B cell (primary cell): ENCODE measurements around the gene TSPAN9. TPM values are rescaled to one million over a fixed set of nuclear protein-coding genes. Genes with fewer than 3 reads are reported as not detected.

Source experiments
- ATAC-seq: fragments of 200-7000 bp; cut with Tn5 transposase; one replicate; pipeline ENCODE4 v1.10.0; 2021; ENCODE audit warnings: low read depth, mild to moderate bottlenecking, moderate number of reproducible peaks, moderate library complexity
- CTCF ChIA-PET: fragments of 350-600 bp; sonication (Branson Sonifier 250); formaldehyde crosslinking; loops from one replicate; lab custom pipeline; 2021; ENCODE audit warnings: antibody characterized with exemption, inconsistent platforms; lab: Charles Lee
- POLR2A ChIA-PET: fragments of 350-600 bp; sonication (Branson Sonifier 250); formaldehyde crosslinking; loops from one replicate; lab custom pipeline; 2021; ENCODE audit warnings: antibody characterized with exemption; lab: Charles Lee
- DNase-seq: peaks from one replicate; pipeline ENCODE4 v3.0.0; 2013
- H2AFZ ChIP-seq: 2 replicates; pipeline ENCODE4 v1.6.1; 2012; ENCODE audit warnings: mild to moderate bottlenecking, low read depth, low read length; ENCODE audit not compliant: insufficient read depth, poor library complexity, severe bottlenecking
- H3K27ac ChIP-seq, 2 donors: 1 replicate in 1 of 2; 2 replicates in 1 of 2; pipeline ENCODE4 v1.5.1; 2012 to 2013; ENCODE audit warnings: low read length in 2 of 2, mild to moderate bottlenecking in 2 of 2, moderate library complexity in 1 of 2
- H3K27me3 ChIP-seq, 4 experiments: fragments of 200-600 bp in 1 of 4; sonication (generic) in 1 of 4; replicated peaks in 1 of 4; 1 replicate in 2 of 4; 2 replicates in 2 of 4; pipeline versions ENCODE4 v1.6.1 to v1.7.0; 2013 to 2016; ENCODE audit warnings: low read length in 3 of 4, mild to moderate bottlenecking in 2 of 4, mixed read lengths in 1 of 4, moderate library complexity in 1 of 4; ENCODE audit not compliant: insufficient read depth in 4 of 4, control insufficient read depth in 3 of 4; ENCODE audit errors: control extremely low read depth in 1 of 4
- H3K36me3 ChIP-seq, 2 experiments: replicated peaks in 1 of 2; 1 replicate in 1 of 2; 2 replicates in 1 of 2; pipeline versions ENCODE4 v1.6.1 to v1.7.1; 2013; ENCODE audit warnings: low read length in 1 of 2; ENCODE audit not compliant: insufficient read depth in 2 of 2, control insufficient read depth in 1 of 2; ENCODE audit errors: control extremely low read depth in 1 of 2, extremely low read depth in 1 of 2
- H3K4me1 ChIP-seq, 2 donors: fragments of 200-600 bp in 1 of 2; sonication (generic) in 1 of 2; 1 replicate in 1 of 2; 2 replicates in 1 of 2; pipeline versions ENCODE4 v1.5.1 to v1.6.1; 2013 to 2017; ENCODE audit warnings: low read length in 2 of 2; ENCODE audit not compliant: control insufficient read depth in 2 of 2, insufficient read depth in 2 of 2
- H3K4me2 ChIP-seq: replicated peaks from 2 replicates; pipeline ENCODE3; 2012; ENCODE audit warnings: mild to moderate bottlenecking, low read depth, low read length; ENCODE audit not compliant: poor library complexity, severe bottlenecking
- H3K4me3 ChIP-seq, 5 experiments: fragments of 200-600 bp in 1 of 5; sonication (generic) in 1 of 5; 1 replicate in 3 of 5; 2 replicates in 2 of 5; pipeline versions ENCODE4 v1.5.1 to v1.7.0; 2011 to 2016; ENCODE audit warnings: low read length in 4 of 5, mild to moderate bottlenecking in 4 of 5, low read depth in 2 of 5, control low read depth in 1 of 5, moderate library complexity in 1 of 5; ENCODE audit not compliant: insufficient read depth in 1 of 5; ENCODE audit errors: control extremely low read depth in 1 of 5, extremely low read depth in 1 of 5
- H3K79me2 ChIP-seq: fragments of 200-600 bp; sonication (generic); one replicate; pipeline ENCODE4 v1.6.0; 2016; ENCODE audit warnings: low read length; ENCODE audit not compliant: control insufficient read depth, insufficient read depth
- H3K9ac ChIP-seq: fragments of 200-600 bp; sonication (generic); 2 replicates; pipeline ENCODE4 v1.6.1; 2017; ENCODE audit warnings: mild to moderate bottlenecking, low read length, moderate library complexity
- H3K9me3 ChIP-seq, 3 donors: one replicate each; pipeline versions ENCODE4 v1.6.1 to v1.7.1; 2013; ENCODE audit warnings: low read length in 2 of 3; ENCODE audit not compliant: control insufficient read depth in 2 of 3, insufficient read depth in 1 of 3; ENCODE audit errors: control extremely low read depth in 1 of 3
- H4K20me1 ChIP-seq: 2 replicates; pipeline ENCODE4 v1.6.0; 2012; ENCODE audit warnings: mild to moderate bottlenecking, low read length; ENCODE audit not compliant: insufficient read depth, control insufficient read depth, poor library complexity, severe bottlenecking
- H3K27ac Mint-ChIP-seq: one replicate; pipeline ENCODE4 v1.8.0; 2021; ENCODE audit warnings: mixed read lengths
- H3K27me3 Mint-ChIP-seq: one replicate; pipeline ENCODE4 v1.8.0; 2021; ENCODE audit warnings: mixed read lengths
- H3K4me1 Mint-ChIP-seq: one replicate; pipeline ENCODE4 v1.8.0; 2021; ENCODE audit warnings: mixed read lengths
- H3K4me3 Mint-ChIP-seq: one replicate; pipeline ENCODE4 v1.8.0; 2021; ENCODE audit warnings: mixed read lengths
- H3K9me3 Mint-ChIP-seq: one replicate; pipeline ENCODE4 v1.8.0; 2022; ENCODE audit warnings: mixed read lengths; ENCODE audit not compliant: insufficient read depth
- EZH2 ChIP-seq: IDR thresholded peaks from 2 replicates; pipeline ENCODE4 v1.6.1; 2012; ENCODE audit warnings: borderline replicate concordance, low read depth, mild to moderate bottlenecking, moderate library complexity, low read length; ENCODE audit not compliant: insufficient read depth, poor library complexity, severe bottlenecking
- WGBS: methylation state at CpG from one replicate; pipeline ENCODE4 v1.1.5; 2013; ENCODE audit warnings: missing lambda C conversion rate; ENCODE audit not compliant: insufficient coverage; 5-methylcytosine and 5-hydroxymethylcytosine counted together
- intact Hi-C: fragments of 100-400 bp; cut with micrococcal nuclease; formaldehyde crosslinking; loops from one replicate; pipeline ENCODE4 v1.10.0; 2022
- polyA plus RNA-seq: library from polyadenylated mRNA; depleted of rRNA; stranded (reverse); fragments of >200 nt; gene quantifications from 2 replicates; pipeline ENCODE4 v1.2.3, GENCODE V29; 2012
- total RNA-seq, 2 donors: library from RNA; stranded (reverse); fragments of 120-200 nt in 1 of 2; gene quantifications; 1 replicate in 1 of 2; 2 replicates in 1 of 2; pipeline versions ENCODE4 v1.2.3 to v1.2.4, GENCODE V29; 2013 to 2022
- TF ChIP-seq, protein P1 (sequence below): fragments of 200-600 bp; IDR thresholded peaks from one replicate; pipeline ENCODE4 v1.8.0; 2022; ENCODE audit warnings: antibody characterized with exemption, mild to moderate bottlenecking

TSPAN9 gene
- total and polyA plus RNA-seq, 2 donors (not counting 1 experiment from before 2014, with no cell fraction given): 0.15 to 0.37 TPM

DNA sequence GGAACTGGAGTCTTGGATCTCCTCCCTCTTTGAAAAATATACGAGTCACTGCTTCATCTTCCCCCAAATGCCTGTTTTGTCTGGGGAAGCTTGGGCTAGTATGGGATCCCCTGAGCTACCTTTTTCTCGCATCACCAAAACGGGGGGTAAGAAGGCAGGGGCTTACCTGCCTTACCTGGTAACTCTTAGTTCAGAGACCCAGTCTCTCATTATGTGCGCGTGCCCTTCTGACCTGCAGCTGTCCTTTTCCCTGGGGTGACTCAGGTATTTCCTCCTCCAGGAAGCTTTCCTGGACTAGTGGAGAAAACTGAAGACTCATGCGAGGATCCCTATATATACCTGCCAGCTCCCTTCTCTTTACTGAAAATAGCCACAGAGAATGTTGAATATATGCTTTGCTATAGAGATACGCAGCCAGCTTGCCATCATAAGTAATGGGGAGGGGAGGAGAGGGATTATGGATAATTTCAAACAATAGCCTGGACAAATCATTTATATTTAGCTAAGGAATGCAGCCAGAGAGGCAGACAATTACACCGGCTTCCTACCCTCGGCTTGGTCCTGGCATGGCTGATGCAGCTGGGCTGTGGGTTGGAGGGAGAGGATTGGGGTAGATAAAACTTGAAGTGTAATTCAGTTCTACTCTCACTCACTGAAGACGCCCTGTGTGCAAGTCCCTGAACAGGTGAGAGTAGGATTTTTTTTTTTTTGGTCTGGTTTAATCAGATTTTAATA is 1.1 kb downstream of the TSPAN9 start:
- peak overlapping the region; percentile 78 for H3K4me3 Mint-ChIP-seq
- no peak for DNase-seq
- Histone ChIP-seq H3K9me3 (peaks cover 0 to 7% (median 0%) of the 10 kb centered on the region in 3 donors), H3K9ac (peak overlapping the region; percentile 64), H3K4me3 (peak overlapping the region in 1 of 5 experiments; percentile 69), H2AFZ (peak overlapping the region; percentile 92), H3K36me3 (no peaks in the 10 kb centered on the region), H3K4me2 (peak overlapping the region; percentile 100), H4K20me1 (no peaks in the 10 kb centered on the region), H3K79me2 (no peaks in the 10 kb centered on the region), H3K27ac (no peak overlapping the region), H3K4me1 (peaks cover 19 to 20% of the 10 kb centered on the region in 2 donors), H3K27me3 (peaks cover 0 to 25% (median 11%) of the 10 kb centered on the region in 4 experiments)
- H3K27ac Mint-ChIP-seq: peak overlapping the region; percentile 37
- peaks cover 9% of the 10 kb centered on the region for H3K27me3 Mint-ChIP-seq
- ChIA-PET POLR2A (no interaction called here), CTCF (interaction anchor here (1.3 kb wide), 1 partner anchor 197 kb away, joined by 4 read pairs; no protein-coding TSS in a partner anchor)
- H3K9me3 Mint-ChIP-seq: no peaks in the 10 kb centered on the region
- TF ChIP-seq EZH2: no peak
- TF ChIP-seq, protein P1, sequence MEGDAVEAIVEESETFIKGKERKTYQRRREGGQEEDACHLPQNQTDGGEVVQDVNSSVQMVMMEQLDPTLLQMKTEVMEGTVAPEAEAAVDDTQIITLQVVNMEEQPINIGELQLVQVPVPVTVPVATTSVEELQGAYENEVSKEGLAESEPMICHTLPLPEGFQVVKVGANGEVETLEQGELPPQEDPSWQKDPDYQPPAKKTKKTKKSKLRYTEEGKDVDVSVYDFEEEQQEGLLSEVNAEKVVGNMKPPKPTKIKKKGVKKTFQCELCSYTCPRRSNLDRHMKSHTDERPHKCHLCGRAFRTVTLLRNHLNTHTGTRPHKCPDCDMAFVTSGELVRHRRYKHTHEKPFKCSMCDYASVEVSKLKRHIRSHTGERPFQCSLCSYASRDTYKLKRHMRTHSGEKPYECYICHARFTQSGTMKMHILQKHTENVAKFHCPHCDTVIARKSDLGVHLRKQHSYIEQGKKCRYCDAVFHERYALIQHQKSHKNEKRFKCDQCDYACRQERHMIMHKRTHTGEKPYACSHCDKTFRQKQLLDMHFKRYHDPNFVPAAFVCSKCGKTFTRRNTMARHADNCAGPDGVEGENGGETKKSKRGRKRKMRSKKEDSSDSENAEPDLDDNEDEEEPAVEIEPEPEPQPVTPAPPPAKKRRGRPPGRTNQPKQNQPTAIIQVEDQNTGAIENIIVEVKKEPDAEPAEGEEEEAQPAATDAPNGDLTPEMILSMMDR: no peak
- intact Hi-C loops: loop anchor here (5.0 kb wide), 1 partner anchor 191 kb away; no protein-coding TSS in a partner anchor
- 49% methylated on average over 5 of the region's 10 CpGs for WGBS
- ATAC-seq: no peak
- H3K4me1 Mint-ChIP-seq: peaks cover 14% of the 10 kb centered on the region

DNA sequence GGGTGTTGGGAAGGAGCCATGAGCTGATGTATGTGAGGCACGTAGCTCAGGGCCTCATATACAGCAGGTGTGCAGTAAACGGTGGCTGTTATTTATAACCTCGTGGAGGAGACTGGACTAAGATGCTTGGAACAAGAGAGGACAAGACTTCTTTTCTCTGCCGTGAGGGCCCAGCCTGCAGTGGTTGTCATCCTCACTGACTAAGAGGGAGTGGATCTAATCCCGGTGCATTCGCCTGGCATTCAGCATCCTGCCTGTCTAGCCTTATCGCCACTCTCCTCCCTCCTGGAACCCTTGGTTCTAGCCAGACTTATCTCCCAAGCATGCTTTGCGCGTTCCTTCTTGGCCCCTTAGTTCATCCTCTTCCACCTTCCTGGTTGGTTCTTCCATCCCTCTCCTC is 3.9 kb downstream of the TSPAN9 start:
- Histone ChIP-seq H3K79me2 (no peaks in the 10 kb centered on the region), H3K4me2 (no peak overlapping the region)
- CTCF ChIA-PET: interaction anchor here (0.8 to 1.2 kb wide), 2 partner anchors 8 to 10 kb away, joined by 4 read pairs; no protein-coding TSS in a partner anchor

More for the DNA sequence above, 3.9 kb downstream of the TSPAN9 start:
- Histone ChIP-seq H3K36me3 (no peaks in the 10 kb centered on the region), H3K27ac (no peak overlapping the region), H3K9ac (no peak overlapping the region), H3K9me3 (peaks cover 0 to 8% (median 0%) of the 10 kb centered on the region in 3 donors), H3K27me3 (peaks cover 0 to 11% (median 4%) of the 10 kb centered on the region in 4 experiments), H4K20me1 (no peaks in the 10 kb centered on the region), H3K4me1 (peaks cover 13 to 14% of the 10 kb centered on the region in 2 donors), H3K4me3 (no peak overlapping the region), H2AFZ (no peak overlapping the region)
- H3K27ac Mint-ChIP-seq: no peak overlapping the region
- DNase-seq (no peak), ATAC-seq (no peak)
- no peaks in the 10 kb centered on the region for H3K9me3 Mint-ChIP-seq
- WGBS: 94% methylated on average over 8 of the region's 9 CpGs
- H3K4me3 Mint-ChIP-seq: no peak overlapping the region
- POLR2A ChIA-PET: interaction anchor here (0.6 kb wide), 1 partner anchor 133 kb away, joined by 3 read pairs; no protein-coding TSS in a partner anchor
- peaks cover 5% of the 10 kb centered on the region for H3K27me3 Mint-ChIP-seq
- TF ChIP-seq, protein P1: no peak
- TF ChIP-seq EZH2: no peak
- intact Hi-C loops: no loop called here
- peaks cover 8% of the 10 kb centered on the region for H3K4me1 Mint-ChIP-seq
